CD4-positive, alpha-beta T cell treated with Interleukin-2 at 100 ng/mL for 4 hours (primary cell): Measurements from ENCODE around the gene ZNF30.
A peak's percentile ranks its signal among the peaks of the same experiment; 100 is the strongest.
"Not testable (repeated sequence)": the region's sequence is repeated elsewhere in the genome, so short reads cannot be mapped to it uniquely, and the experiment has no call there.

Experiments used
- DNase-seq: peaks from one replicate; pipeline ENCODE4 v3.0.0-alpha.2; 2020; ENCODE audit warnings: low spot score

The ZNF30 gene

DNA sequence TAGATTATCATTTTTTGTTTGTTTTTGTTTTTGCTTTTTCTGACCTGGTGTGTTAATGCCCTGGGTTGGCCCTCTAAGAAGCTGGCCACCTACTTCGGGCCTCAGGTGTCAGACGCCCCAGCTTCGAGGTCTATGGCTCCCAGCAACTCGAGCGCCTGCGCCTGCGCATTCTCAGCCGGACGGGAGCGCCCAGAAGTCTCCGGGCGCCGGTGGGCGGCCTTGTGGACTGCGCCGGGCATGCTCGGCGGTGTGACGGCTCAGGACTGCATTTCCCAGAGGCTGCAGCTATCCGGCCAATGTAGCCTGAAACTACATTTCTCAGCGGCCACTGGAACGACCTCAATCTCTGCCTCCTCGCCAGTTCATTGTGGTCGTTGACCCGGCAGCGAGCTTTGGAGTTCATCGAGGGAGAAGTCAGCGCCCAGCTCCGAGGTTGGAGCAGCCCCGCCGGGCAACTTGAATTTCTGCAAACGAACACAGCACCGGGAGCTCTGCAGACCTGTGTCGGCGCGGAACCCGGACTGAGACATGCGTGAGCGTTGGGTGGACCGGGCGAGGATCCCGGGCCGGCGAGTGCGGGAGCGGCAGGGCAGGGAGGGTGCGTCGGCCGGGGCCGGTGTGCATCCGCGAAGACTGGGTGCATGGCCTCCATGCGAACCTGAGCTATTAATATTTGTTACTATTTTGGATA is at the start of gene ZNF30:
Gene ZNF30 (plus strand): TSS at position 219 of the 691 bp plus-strand sequence. CDS start 3,045 bp downstream, outside the sequence.
- DNase-seq = peak; percentile 85

- no peak for DNase-seq
Measured at GRCh38 chr19:34879563-34879962, 47.1 kb upstream of the ZNF30 start.

- DNase-seq = no peak
Measured at GRCh38 chr19:34880034-34880433, 46.7 kb upstream of the ZNF30 start.

GRCh38 chr19:34881982-34882381 is 44.7 kb upstream of the ZNF30 start:
- no peak for DNase-seq

GRCh38 chr19:34888091-34888490 is 38.6 kb upstream of the ZNF30 start:
- no peak for DNase-seq

- no peak for DNase-seq
Measured at GRCh38 chr19:34900245-34900644, 26.5 kb upstream of the ZNF30 start.

- no peak for DNase-seq
Measured at GRCh38 chr19:34904664-34905527, 21.8 kb upstream of the ZNF30 start.

GRCh38 chr19:34910770-34911169 is 15.9 kb upstream of the ZNF30 start:
- DNase-seq = no peak

- not testable (repeated sequence) for DNase-seq
Measured at GRCh38 chr19:34917144-34917543, 9.6 kb upstream of the ZNF30 start.

DNA sequence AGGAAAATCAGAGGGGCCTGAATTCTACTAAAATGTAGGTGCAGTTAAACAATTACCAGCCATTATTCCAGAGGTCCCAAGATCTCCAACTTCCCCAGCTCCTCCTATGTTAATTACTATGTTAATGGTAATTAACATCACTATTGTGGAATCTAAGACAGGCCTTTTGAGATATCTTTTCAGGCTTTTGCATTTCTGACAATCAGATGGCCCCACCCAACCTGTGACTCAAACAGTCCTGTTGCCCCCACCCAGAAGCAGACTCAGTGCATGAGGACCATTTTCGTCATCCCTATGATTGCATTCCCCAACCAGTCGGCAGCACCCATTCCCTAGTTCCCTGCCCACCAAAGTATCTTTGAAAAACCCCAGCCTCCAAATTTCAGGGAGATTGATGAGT is 8.5 kb upstream of the ZNF30 start:
- no peak for DNase-seq

GRCh38 chr19:34920090-34920786 is 6.5 kb upstream of the ZNF30 start:
- not testable (repeated sequence) for DNase-seq

GRCh38 chr19:34925278-34925855 is 1.3 kb upstream of the ZNF30 start:
- DNase-seq = no peak

DNA sequence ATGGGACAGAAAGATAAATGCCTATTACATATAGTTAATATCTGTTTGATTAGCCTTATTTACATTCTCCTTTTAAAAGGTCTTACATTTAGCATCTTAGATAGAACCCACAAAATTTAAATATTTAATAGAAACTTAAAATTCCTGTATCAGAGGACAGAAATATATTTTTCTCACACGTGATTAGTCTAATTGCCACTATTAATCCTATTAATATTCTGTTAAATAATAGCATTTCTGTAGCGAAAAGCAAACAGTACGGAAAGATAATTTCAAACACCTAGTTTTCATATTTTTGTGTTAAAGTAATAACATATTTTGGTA is 380 bp upstream of the ZNF30 start:
- DNase-seq = no peak

DNA sequence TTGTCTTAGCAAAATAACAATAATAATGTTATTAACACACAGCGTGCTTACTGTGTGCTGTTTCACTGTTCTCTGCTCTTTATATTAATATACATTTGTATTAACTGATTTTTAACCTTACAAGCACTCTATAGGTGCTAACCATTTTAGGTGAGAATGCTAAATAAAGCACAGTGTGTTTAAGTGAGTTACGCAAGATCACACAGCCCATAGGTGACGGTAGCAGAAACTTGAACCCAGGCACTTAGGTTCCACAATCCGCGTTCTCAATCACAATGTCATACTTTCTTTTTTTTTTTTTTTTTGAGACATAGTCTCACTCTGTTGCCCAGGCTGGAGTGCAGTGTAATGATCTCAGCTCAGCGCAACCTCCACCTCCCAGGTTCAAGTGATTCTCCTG is 5.8 kb downstream of the ZNF30 start:
- DNase-seq = no peak

GRCh38 chr19:34936184-34936583 is 9.5 kb downstream of the ZNF30 start:
- no peak for DNase-seq

DNA sequence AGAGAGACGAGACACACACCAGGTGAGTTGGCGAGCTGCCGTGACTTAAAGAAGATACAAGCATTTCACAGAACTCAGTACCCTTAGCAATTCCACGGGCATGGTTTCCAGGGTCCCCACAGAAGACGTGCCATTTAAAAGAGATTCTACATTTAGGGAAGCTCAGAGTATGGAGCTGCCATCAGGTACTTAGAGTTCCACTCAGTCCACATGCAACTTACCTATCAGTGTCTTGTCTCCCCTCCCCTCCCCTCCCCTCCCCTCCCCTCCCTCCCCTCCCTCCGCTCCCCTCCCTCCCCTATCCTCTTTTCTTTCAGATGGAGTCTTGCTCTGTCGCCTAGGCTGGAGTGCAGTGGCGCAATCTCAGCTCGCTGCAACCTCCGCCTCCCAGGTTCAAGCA is 12.2 kb downstream of the ZNF30 start:
- DNase-seq = no peak

DNA sequence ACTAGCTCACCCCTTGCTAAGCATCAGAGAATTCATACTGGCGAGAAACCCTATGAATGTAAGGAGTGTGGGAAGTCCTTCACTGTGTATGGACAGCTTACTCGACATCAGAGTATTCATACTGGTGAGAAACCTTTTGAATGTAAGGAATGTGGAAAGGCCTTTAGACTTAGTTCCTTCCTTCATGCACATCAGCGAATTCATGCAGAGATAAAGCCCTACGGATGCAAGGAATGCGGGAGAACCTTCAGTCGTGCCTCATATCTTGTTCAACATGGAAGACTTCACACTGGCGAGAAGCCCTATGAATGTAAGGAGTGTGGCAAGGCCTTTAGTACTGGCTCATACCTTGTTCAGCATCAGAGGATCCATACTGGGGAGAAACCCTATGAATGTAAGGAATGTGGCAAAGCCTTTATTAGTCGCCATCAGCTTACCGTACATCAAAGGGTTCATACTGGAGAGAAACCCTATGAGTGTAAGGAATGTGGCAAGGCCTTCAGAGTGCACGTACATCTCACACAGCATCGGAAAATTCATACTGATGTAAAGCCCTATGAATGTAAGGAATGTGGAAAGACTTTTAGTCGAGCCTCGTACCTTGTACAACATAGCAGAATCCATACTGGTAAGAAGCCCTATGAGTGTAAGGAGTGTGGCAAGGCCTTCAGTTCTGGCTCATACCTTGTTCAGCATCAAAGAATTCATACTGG is 17.3 kb downstream of the ZNF30 start:
- no peak for DNase-seq

DNA sequence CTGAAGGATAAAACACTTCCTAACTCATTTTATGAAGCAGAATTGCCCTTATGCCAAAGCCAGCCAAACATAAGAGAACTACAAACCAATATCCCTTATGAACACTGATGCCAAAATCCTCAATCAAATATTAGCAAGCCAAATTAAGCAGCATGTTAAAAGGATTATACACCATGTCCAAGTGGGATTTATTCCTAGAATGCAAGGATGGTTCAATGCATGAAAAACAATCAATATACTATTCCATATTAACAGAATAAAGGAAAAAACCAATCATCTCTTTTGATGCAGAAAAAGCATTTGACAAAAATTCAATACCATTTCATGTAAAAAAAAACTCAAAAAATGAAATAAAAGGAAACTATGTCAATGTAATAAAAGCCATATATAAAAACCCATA is 26.4 kb downstream of the ZNF30 start:
- no peak for DNase-seq

DNA sequence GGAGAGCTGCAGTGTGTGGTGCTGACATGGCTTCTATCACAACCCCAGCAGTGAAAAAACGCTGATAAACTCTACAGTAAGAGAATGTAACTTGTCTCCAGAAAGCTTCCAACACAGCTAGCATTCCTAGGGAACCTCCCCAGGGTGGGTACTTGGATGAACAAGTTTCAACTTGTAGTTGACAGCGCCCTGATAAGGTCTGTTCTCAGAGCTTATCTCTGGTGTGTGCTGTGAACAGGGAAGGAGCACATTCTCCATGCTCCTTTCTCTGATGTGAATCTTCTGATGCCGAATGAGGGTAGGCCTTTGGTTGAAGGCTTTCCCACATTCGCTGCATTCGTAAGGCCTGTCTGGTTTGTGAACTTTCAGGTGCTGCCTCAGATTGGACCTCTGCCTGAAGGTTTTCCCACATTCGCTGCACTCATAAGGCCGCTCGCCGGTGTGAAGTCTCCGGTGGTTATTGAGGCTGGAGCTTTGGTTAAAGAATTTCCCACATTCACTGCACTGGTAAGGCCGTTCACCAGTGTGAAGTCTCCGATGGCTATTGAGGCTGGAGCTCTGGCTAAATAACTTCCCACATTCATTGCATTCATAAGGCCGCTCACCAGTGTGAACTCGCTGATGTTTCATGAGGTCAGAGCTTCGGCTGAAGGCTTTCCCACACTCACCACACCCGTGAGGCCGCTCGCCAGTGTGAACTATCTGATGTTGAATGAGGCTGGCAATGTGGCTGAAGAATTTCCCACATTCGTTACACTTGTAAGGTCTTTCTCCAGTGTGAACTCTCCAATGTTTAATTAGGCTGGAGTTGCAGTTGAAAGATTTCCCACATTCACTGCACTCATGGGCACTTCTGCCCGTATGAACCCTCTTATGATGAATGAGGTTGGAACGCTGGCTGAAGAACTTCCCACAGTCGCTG is 31.4 kb downstream of the ZNF30 start:
- no peak for DNase-seq

- DNase-seq = no peak
Measured at GRCh38 chr19:34959021-34959420, 32.3 kb downstream of the ZNF30 start.
